ENCODE data around the gene CD244. TPM values are rescaled to one million over a fixed set of nuclear protein-coding genes. Genes with fewer than 3 reads are reported as not detected.

The CD244 gene
- polyA plus RNA-seq, 1 donor from 2014 or later: not detected

GRCh38 chr1:160835751-160836150 lies 26.9 kb downstream of the CD244 start:
- H3K36me3 ChIP-seq (ENCODE audit: insufficient read depth, low read length): no peaks in the 10 kb centered on the region
- H3K9me3 ChIP-seq (ENCODE audit: low read length): no peaks in the 10 kb centered on the region
- no peaks in the 10 kb centered on the region for H3K9me2 ChIP-seq (ENCODE audit: insufficient read depth, low read length)
- H3K9ac ChIP-seq (ENCODE audit: low read length): no peak overlapping the region
- no peak for TF ChIP-seq SMC3 (conservative IDR thresholded peaks at IDR 0.05; ENCODE audit: poor library complexity)
- no peak for TF ChIP-seq MXI1 (conservative IDR thresholded peaks at IDR 0.05; ENCODE audit: poor library complexity, severe bottlenecking)
- TF ChIP-seq TAF1 (IDR thresholded peaks at IDR 0.05; ENCODE audit: low read depth): no peak
- no peak for TF ChIP-seq EP300 (conservative IDR thresholded peaks at IDR 0.05; ENCODE audit: poor library complexity, severe bottlenecking)
- no peak for TF ChIP-seq EZH2 (IDR thresholded peaks at IDR 0.05; ENCODE audit: borderline replicate concordance, insufficient read depth, low read length, poor library complexity, severe bottlenecking)
- no peak for TF ChIP-seq POLR2AphosphoS5 (IDR thresholded peaks at IDR 0.05)
- no peak for TF ChIP-seq REST (IDR thresholded peaks at IDR 0.05; ENCODE audit: borderline replicate concordance)
- no peak for TF ChIP-seq RAD21 (conservative IDR thresholded peaks at IDR 0.05)
- no peak for TF ChIP-seq CTCF (IDR thresholded peaks at IDR 0.05; ENCODE audit: poor library complexity, severe bottlenecking)
- no peaks in the 10 kb centered on the region for H3K79me2 ChIP-seq (replicated peaks; ENCODE audit: insufficient read depth, low read length)
- H3K4me3 ChIP-seq (ENCODE audit: low read length): no peak overlapping the region
- no peaks in the 10 kb centered on the region for H4K20me1 ChIP-seq (ENCODE audit: insufficient read depth)
- no peaks in the 10 kb centered on the region for H3F3A ChIP-seq (ENCODE audit: insufficient read depth, low read length, poor library complexity, severe bottlenecking)
- H3K4me2 ChIP-seq (ENCODE audit: low read length): no peak overlapping the region
- H3K27ac ChIP-seq (ENCODE audit: low read length): no peak overlapping the region
- no peaks in the 10 kb centered on the region for H3K27me3 ChIP-seq (ENCODE audit: insufficient read depth, low read depth, low read length)
- no peak overlapping the region for H2AFZ ChIP-seq (ENCODE audit: low read depth, low read length)

GRCh38 chr1:160834945-160835565 lies 27.6 kb downstream of the CD244 start:
- Histone ChIP-seq H3K79me2 (replicated peaks; ENCODE audit: insufficient read depth, low read length) (no peaks in the 10 kb centered on the region), H3F3A (ENCODE audit: insufficient read depth, low read length, poor library complexity, severe bottlenecking) (no peaks in the 10 kb centered on the region), H3K4me2 (ENCODE audit: low read length) (no peak overlapping the region), H3K9me3 (ENCODE audit: low read length) (no peaks in the 10 kb centered on the region), H3K27ac (ENCODE audit: low read length) (no peak overlapping the region), H2AFZ (ENCODE audit: low read depth, low read length) (no peak overlapping the region), H3K36me3 (ENCODE audit: insufficient read depth, low read length) (no peaks in the 10 kb centered on the region), H3K9ac (ENCODE audit: low read length) (no peak overlapping the region), H3K9me2 (ENCODE audit: insufficient read depth, low read length) (no peaks in the 10 kb centered on the region), H3K27me3 (ENCODE audit: insufficient read depth, low read depth, low read length) (no peaks in the 10 kb centered on the region), H3K4me3 (ENCODE audit: low read length) (no peak overlapping the region), H4K20me1 (ENCODE audit: insufficient read depth) (no peaks in the 10 kb centered on the region)
- TF ChIP-seq SMC3 (conservative IDR thresholded peaks at IDR 0.05; ENCODE audit: poor library complexity) (no peak), CTCF (IDR thresholded peaks at IDR 0.05; ENCODE audit: poor library complexity, severe bottlenecking) (no peak), RAD21 (conservative IDR thresholded peaks at IDR 0.05) (no peak), POLR2AphosphoS5 (IDR thresholded peaks at IDR 0.05) (no peak), EP300 (conservative IDR thresholded peaks at IDR 0.05; ENCODE audit: poor library complexity, severe bottlenecking) (no peak), TAF1 (IDR thresholded peaks at IDR 0.05; ENCODE audit: low read depth) (no peak), REST (IDR thresholded peaks at IDR 0.05; ENCODE audit: borderline replicate concordance) (no peak), MXI1 (conservative IDR thresholded peaks at IDR 0.05; ENCODE audit: poor library complexity, severe bottlenecking) (no peak), EZH2 (IDR thresholded peaks at IDR 0.05; ENCODE audit: borderline replicate concordance, insufficient read depth, low read length, poor library complexity, severe bottlenecking) (no peak)

Measured in neural cell (in vitro differentiated cells).